IMR-90 (cell line): Measurements from ENCODE around the gene GATA2. TPM values are rescaled to one million over a fixed set of nuclear protein-coding genes. Genes with fewer than 3 reads are reported as not detected.

Experiments
- ATAC-seq: fragments of 200-7000 bp; cut with Tn5 transposase; 2 replicates; pipeline ENCODE4 v1.9.1; 2020; ENCODE audit warnings: low read depth, mild to moderate bottlenecking, moderate library complexity
- BruUV-seq: library from RNA; stranded (reverse); fragments of 400-500 nt; replicated peaks from 2 replicates; lab custom pipeline; 2021; lab: Mats Ljungman, UMichigan
- CTCF ChIA-PET: fragments of 300-600 bp; formaldehyde crosslinking; extraction: SDS; loops from one replicate; lab custom pipeline; 2021; ENCODE audit warnings: antibody characterized with exemption; lab: Yijun Ruan, JAX
- POLR2A ChIA-PET: fragments of 300-600 bp; sonication (Branson Sonifier 250); formaldehyde crosslinking; loops from one replicate; lab custom pipeline; 2022; ENCODE audit warnings: antibody characterized with exemption; ENCODE audit not compliant: unreplicated experiment; lab: Charles Lee
- DNase-seq: peaks from one replicate; pipeline ENCODE4 v3.0.0; 2013
- H2AFZ ChIP-seq: replicated peaks from 2 replicates; pipeline ENCODE3; 2013; ENCODE audit warnings: low read length, mild to moderate bottlenecking; ENCODE audit not compliant: poor library complexity
- H2AK5ac ChIP-seq: 2 replicates; pipeline ENCODE4 v1.6.1; 2013; ENCODE audit warnings: low read depth, low read length, inconsistent platforms
- H2AK9ac ChIP-seq: replicated peaks from 2 replicates; pipeline ENCODE3; 2013; ENCODE audit warnings: mild to moderate bottlenecking, low read depth, low read length, moderate library complexity; ENCODE audit not compliant: poor library complexity
- H2BK120ac ChIP-seq: 2 replicates; pipeline ENCODE4 v1.6.1; 2013; ENCODE audit warnings: low read depth, low read length, inconsistent platforms
- H2BK15ac ChIP-seq: 3 replicates; pipeline ENCODE4 v1.6.1; 2013; ENCODE audit warnings: low read depth, low read length, inconsistent platforms
- H2BK20ac ChIP-seq: 2 replicates; pipeline ENCODE4 v1.6.1; 2013; ENCODE audit warnings: low read depth, mild to moderate bottlenecking, inconsistent platforms, low read length, moderate library complexity
- H2BK5ac ChIP-seq: 2 replicates; pipeline ENCODE4 v1.6.1; 2013; ENCODE audit warnings: mild to moderate bottlenecking, low read depth, low read length, inconsistent platforms; ENCODE audit not compliant: poor library complexity, severe bottlenecking
- H3K14ac ChIP-seq: replicated peaks from 2 replicates; pipeline ENCODE4 v1.6.1; 2013; ENCODE audit warnings: low read depth, low read length, inconsistent platforms
- H3K18ac ChIP-seq: 2 replicates; pipeline ENCODE4 v1.6.1; 2013; ENCODE audit warnings: low read depth, low read length, control low read depth
- H3K23ac ChIP-seq: 2 replicates; pipeline ENCODE4 v1.6.1; 2013; ENCODE audit warnings: low read depth, low read length, inconsistent platforms
- H3K27ac ChIP-seq: 2 replicates; pipeline ENCODE4 v1.5.1; 2013; ENCODE audit warnings: mild to moderate bottlenecking, control low read depth, low read length; ENCODE audit not compliant: insufficient read depth
- H3K27me3 ChIP-seq: 2 replicates; pipeline ENCODE4 v1.6.1; 2013; ENCODE audit warnings: low read length; ENCODE audit not compliant: control insufficient read depth, insufficient read depth
- H3K36me3 ChIP-seq: 2 replicates; pipeline ENCODE4 v1.6.1; 2013; ENCODE audit warnings: low read length, mixed read lengths; ENCODE audit not compliant: control insufficient read depth, insufficient read depth
- H3K4ac ChIP-seq: 2 replicates; pipeline ENCODE4 v1.6.1; 2013; ENCODE audit warnings: low read depth, low read length, inconsistent platforms
- H3K4me1 ChIP-seq: 2 replicates; pipeline ENCODE4 v1.6.1; 2013; ENCODE audit warnings: low read length, mixed read lengths; ENCODE audit not compliant: control insufficient read depth, insufficient read depth
- H3K4me2 ChIP-seq: 2 replicates; pipeline ENCODE4 v1.6.1; 2013; ENCODE audit warnings: low read depth, mild to moderate bottlenecking, control low read depth, low read length, moderate library complexity
- H3K4me3 ChIP-seq: 2 replicates; pipeline ENCODE4 v1.5.1; 2013; ENCODE audit warnings: low read depth, mild to moderate bottlenecking, control low read depth, low read length, moderate library complexity; ENCODE audit not compliant: insufficient read depth
- H3K56ac ChIP-seq: 2 replicates; pipeline ENCODE4 v1.6.1; 2013; ENCODE audit warnings: low read length, inconsistent platforms; ENCODE audit not compliant: insufficient read depth; ENCODE audit errors: extremely low read depth
- H3K79me1 ChIP-seq, 2 experiments: 2 replicates each; pipeline ENCODE4 v1.6.1; 2013; ENCODE audit warnings: low read length in 2 of 2, inconsistent platforms in 1 of 2, low read depth in 1 of 2
- H3K9ac ChIP-seq: 2 replicates; pipeline ENCODE4 v1.6.1; 2013; ENCODE audit warnings: low read depth, low read length, control low read depth
- H3K9me1 ChIP-seq: 2 replicates; pipeline ENCODE4 v1.6.1; 2013; ENCODE audit warnings: low read length, inconsistent platforms; ENCODE audit not compliant: insufficient read depth
- H3K9me3 ChIP-seq: 2 replicates; pipeline ENCODE4 v1.6.1; 2013; ENCODE audit warnings: low read length; ENCODE audit not compliant: control insufficient read depth, insufficient read depth
- H4K20me1 ChIP-seq: 2 replicates; pipeline ENCODE4 v1.6.1; 2013; ENCODE audit warnings: low read length, inconsistent platforms; ENCODE audit not compliant: insufficient read depth
- H4K5ac ChIP-seq: 2 replicates; pipeline ENCODE4 v1.6.1; 2013; ENCODE audit warnings: mild to moderate bottlenecking, low read depth, low read length, control low read depth
- H4K8ac ChIP-seq, 2 experiments: 2 replicates each; pipeline ENCODE4 v1.6.1; 2013; ENCODE audit warnings: low read depth in 2 of 2, low read length in 2 of 2, control low read depth in 1 of 2, inconsistent platforms in 1 of 2
- H4K91ac ChIP-seq: 2 replicates; pipeline ENCODE4 v1.6.1; 2013; ENCODE audit warnings: low read depth, low read length, inconsistent platforms; ENCODE audit not compliant: insufficient read depth
- BHLHE40 ChIP-seq: fragments of 150-350 bp; IDR thresholded peaks from 2 replicates; pipeline ENCODE4 v1.6.1; 2016; ENCODE audit warnings: mild to moderate bottlenecking, low read depth, low read length
- CEBPB ChIP-seq: IDR thresholded peaks from 2 replicates; pipeline ENCODE4 v1.6.1; 2012; ENCODE audit warnings: low read depth, low read length, improper control_type of control experiment
- CHD1 ChIP-seq: IDR thresholded peaks from 2 replicates; pipeline ENCODE4 v1.6.1; 2012; ENCODE audit warnings: low read depth, low read length, improper control_type of control experiment
- ELK1 ChIP-seq: fragments of 150-350 bp; IDR thresholded peaks from 2 replicates; pipeline ENCODE4 v1.6.1; 2016; ENCODE audit warnings: low read depth, mild to moderate bottlenecking, low read length, moderate library complexity, borderline replicate concordance
- FOS ChIP-seq: fragments of 150-350 bp; IDR thresholded peaks from 2 replicates; pipeline ENCODE4 v1.6.1; 2016; ENCODE audit warnings: low read depth, low read length
- MAFK ChIP-seq: IDR thresholded peaks from 2 replicates; pipeline ENCODE4 v1.6.1; 2012; ENCODE audit warnings: low read depth, low read length, improper control_type of control experiment
- MAZ ChIP-seq: IDR thresholded peaks from 2 replicates; pipeline ENCODE4 v1.6.1; 2012; ENCODE audit warnings: low read depth, mild to moderate bottlenecking, low read length, improper control_type of control experiment, moderate library complexity, borderline replicate concordance
- MXI1 ChIP-seq: IDR thresholded peaks from 2 replicates; pipeline ENCODE4 v1.6.1; 2012; ENCODE audit warnings: low read depth, mild to moderate bottlenecking, low read length, moderate library complexity, borderline replicate concordance
- NFE2L2 ChIP-seq: fragments of 150-350 bp; IDR thresholded peaks from 2 replicates; pipeline ENCODE4 v1.6.1; 2016; ENCODE audit warnings: low read depth, mild to moderate bottlenecking, low read length
- POLR2A ChIP-seq: IDR thresholded peaks from 2 replicates; pipeline ENCODE4 v1.6.1; 2012; ENCODE audit warnings: mild to moderate bottlenecking, low read depth, low read length
- RAD21 ChIP-seq: IDR thresholded peaks from 2 replicates; pipeline ENCODE4 v1.6.1; 2012; ENCODE audit warnings: low read length, improper control_type of control experiment
- RCOR1 ChIP-seq: IDR thresholded peaks from 2 replicates; pipeline ENCODE4 v1.6.1; 2012; ENCODE audit warnings: mild to moderate bottlenecking, low read length, improper control_type of control experiment; ENCODE audit not compliant: insufficient replicate concordance
- RFX5 ChIP-seq: IDR thresholded peaks from 2 replicates; pipeline ENCODE4 v1.8.0; 2012; ENCODE audit warnings: low read depth, mild to moderate bottlenecking, low read length, moderate library complexity
- SMC3 ChIP-seq: fragments of 150-350 bp; IDR thresholded peaks from 2 replicates; pipeline ENCODE4 v1.6.1; 2016; ENCODE audit warnings: low read depth, mild to moderate bottlenecking, antibody characterized with exemption, low read length, moderate library complexity
- USF2 ChIP-seq: fragments of 150-350 bp; IDR thresholded peaks from 2 replicates; pipeline ENCODE4 v1.6.1; 2017; ENCODE audit warnings: mild to moderate bottlenecking, antibody characterized with exemption, low read length, low read depth
- WGBS, 2 experiments: methylation state at CpG; one replicate each; pipeline versions ENCODE4 v1.1.5 to v1.1.7; 2013; ENCODE audit warnings: missing lambda C conversion rate in 2 of 2; ENCODE audit not compliant: insufficient read length in 1 of 2; ENCODE audit errors: extremely low coverage in 2 of 2; 5-methylcytosine and 5-hydroxymethylcytosine counted together
- dilution Hi-C: fragments of 300-500 bp; cut with HindIII; formaldehyde crosslinking; loops from one replicate; pipeline ENCODE4 v1.14.3; 2018; ENCODE audit warnings: low sequenced_read_pairs; ENCODE audit not compliant: unreplicated experiment
- in situ Hi-C: fragments of 300-500 bp; cut with MboI; formaldehyde crosslinking; loops from 3 replicates; pipeline ENCODE4 v1.14.3; 2019; ENCODE audit warnings: low sequenced_read_pairs, inconsistent platforms, mixed read lengths
- intact Hi-C: fragments of 100-400 bp; cut with micrococcal nuclease; formaldehyde crosslinking; loops from 2 replicates; pipeline ENCODE4 v1.10.0; 2022
- polyA plus RNA-seq, 3 experiments: library from polyadenylated mRNA; depleted of rRNA; stranded (reverse); fragments of >200 nt; gene quantifications; 2 replicates each; pipeline ENCODE4 v1.2.3, GENCODE V29; 2012; ENCODE audit warnings: low replicate concordance in 1 of 3
- total RNA-seq: library from RNA; depleted of rRNA; stranded (reverse); fragments of >200 nt; gene quantifications from 2 replicates; pipeline ENCODE4 v1.2.3, GENCODE V29; 2012
- TF ChIP-seq, protein P1 (sequence below): conservative IDR thresholded peaks from 2 replicates; pipeline ENCODE4 v1.5.1; 2012; ENCODE audit warnings: mild to moderate bottlenecking, low read depth, low read length, improper control_type of control experiment

GATA2 gene
- total and polyA plus RNA-seq, 2 of the 4 experiments (the other 2 are of a cell fraction), result 2.2 to 13.5 TPM

DNA sequence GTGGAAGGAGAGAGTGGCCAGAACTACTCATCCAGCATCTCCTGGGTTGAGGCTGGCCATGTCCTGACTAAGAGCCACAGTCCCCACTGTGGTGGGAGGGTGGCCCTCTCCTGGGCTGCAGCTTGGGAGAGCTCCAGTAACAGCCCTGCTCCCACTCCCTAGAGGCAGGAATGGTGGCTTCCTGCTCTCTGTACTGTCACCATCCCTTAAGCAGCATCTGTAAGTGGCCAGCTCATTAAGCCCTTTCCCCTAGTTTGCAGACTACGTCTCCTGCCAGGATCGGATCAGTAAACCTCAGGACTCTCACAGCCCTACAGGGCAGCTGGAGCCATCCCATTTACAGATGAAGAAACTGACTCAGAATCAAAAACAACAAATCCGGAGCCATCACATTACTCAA lies 56.8 kb downstream of the GATA2 start:
- Histone ChIP-seq H3K9me1 (no peaks in the 10 kb centered on the region), H4K8ac (no peak overlapping the region), H2BK20ac (no peak overlapping the region), H3K56ac (no peak overlapping the region), H2AK9ac (no peak overlapping the region), H3K23ac (no peak overlapping the region), H2BK5ac (no peak overlapping the region), H3K27me3 (peaks cover 71% of the 10 kb centered on the region), H3K36me3 (no peaks in the 10 kb centered on the region), H3K14ac (no peak overlapping the region), H4K91ac (no peak overlapping the region), H3K4me1 (peaks cover 2% of the 10 kb centered on the region; the same call in 1 of the 2 replicates), H3K4ac (no peak overlapping the region), H2BK15ac (no peak overlapping the region), H3K18ac (no peak overlapping the region), H3K4me3 (no peak overlapping the region), H4K20me1 (no peaks in the 10 kb centered on the region; the same call in 1 of the 2 replicates), H3K4me2 (no peak overlapping the region), H3K79me1 (no peaks in the 10 kb centered on the region), H4K5ac (no peak overlapping the region), H3K9ac (no peak overlapping the region), H2AK5ac (no peak overlapping the region), H3K9me3 (peaks cover 3% of the 10 kb centered on the region; the same call in 1 of the 2 replicates), H2BK120ac (no peak overlapping the region), H2AFZ (no peak overlapping the region), H3K27ac (no peak overlapping the region)
- in situ Hi-C loops, result no loop called here
- ATAC-seq (no peak), DNase-seq (no peak)
- POLR2A ChIA-PET, result no interaction called here
- intact Hi-C loops, result no loop called here
- no CpG with 5 or more reads among the region's 3 CpGs for WGBS, 2 experiments
- dilution Hi-C loops, result no loop called here
- BruUV-seq, result no TSS peak
- CTCF ChIA-PET, result no interaction called here
- no peak for TF ChIP-seq RAD21
- TF ChIP-seq, protein P1, sequence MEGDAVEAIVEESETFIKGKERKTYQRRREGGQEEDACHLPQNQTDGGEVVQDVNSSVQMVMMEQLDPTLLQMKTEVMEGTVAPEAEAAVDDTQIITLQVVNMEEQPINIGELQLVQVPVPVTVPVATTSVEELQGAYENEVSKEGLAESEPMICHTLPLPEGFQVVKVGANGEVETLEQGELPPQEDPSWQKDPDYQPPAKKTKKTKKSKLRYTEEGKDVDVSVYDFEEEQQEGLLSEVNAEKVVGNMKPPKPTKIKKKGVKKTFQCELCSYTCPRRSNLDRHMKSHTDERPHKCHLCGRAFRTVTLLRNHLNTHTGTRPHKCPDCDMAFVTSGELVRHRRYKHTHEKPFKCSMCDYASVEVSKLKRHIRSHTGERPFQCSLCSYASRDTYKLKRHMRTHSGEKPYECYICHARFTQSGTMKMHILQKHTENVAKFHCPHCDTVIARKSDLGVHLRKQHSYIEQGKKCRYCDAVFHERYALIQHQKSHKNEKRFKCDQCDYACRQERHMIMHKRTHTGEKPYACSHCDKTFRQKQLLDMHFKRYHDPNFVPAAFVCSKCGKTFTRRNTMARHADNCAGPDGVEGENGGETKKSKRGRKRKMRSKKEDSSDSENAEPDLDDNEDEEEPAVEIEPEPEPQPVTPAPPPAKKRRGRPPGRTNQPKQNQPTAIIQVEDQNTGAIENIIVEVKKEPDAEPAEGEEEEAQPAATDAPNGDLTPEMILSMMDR, result no peak
- no peak for TF ChIP-seq MXI1
- no peak for TF ChIP-seq CHD1
- TF ChIP-seq RCOR1, result no peak
- TF ChIP-seq ELK1, result no peak
- TF ChIP-seq MAZ, result no peak
- no peak for TF ChIP-seq NFE2L2
- TF ChIP-seq POLR2A, result no peak
- TF ChIP-seq BHLHE40, result no peak
- TF ChIP-seq USF2, result no peak
- no peak for TF ChIP-seq FOS
- no peak for TF ChIP-seq SMC3
- no peak for TF ChIP-seq RFX5
- no peak for TF ChIP-seq MAFK
- TF ChIP-seq CEBPB, result no peak
